Sigmoid colon (tissue), 4 donors: ENCODE results near the gene CUTC.

Experiments used
- EP300 ChIP-seq, 4 donors: sonication (generic); formaldehyde crosslinking; IDR thresholded peaks; one replicate each; pipeline ENCODE4 v1.6.1; 2017; ENCODE audit warnings: antibody characterized with exemption in 4 of 4
- POLR2A ChIP-seq, 2 donors: fragments of 450-650 bp; IDR thresholded peaks; one replicate each; pipeline ENCODE4 v1.6.1; 2016; ENCODE audit warnings: antibody characterized with exemption in 2 of 2, mild to moderate bottlenecking in 2 of 2, moderate library complexity in 2 of 2
- TF ChIP-seq, protein P1 (sequence below), 4 experiments: fragments of 450-650 bp in 3 of 4; fragments of 200-600 bp in 1 of 4; IDR thresholded peaks; one replicate each; pipeline ENCODE4 v1.5.1; 2016 to 2019; ENCODE audit warnings: antibody characterized with exemption in 4 of 4, mild to moderate bottlenecking in 3 of 4, moderate library complexity in 2 of 4

DNA sequence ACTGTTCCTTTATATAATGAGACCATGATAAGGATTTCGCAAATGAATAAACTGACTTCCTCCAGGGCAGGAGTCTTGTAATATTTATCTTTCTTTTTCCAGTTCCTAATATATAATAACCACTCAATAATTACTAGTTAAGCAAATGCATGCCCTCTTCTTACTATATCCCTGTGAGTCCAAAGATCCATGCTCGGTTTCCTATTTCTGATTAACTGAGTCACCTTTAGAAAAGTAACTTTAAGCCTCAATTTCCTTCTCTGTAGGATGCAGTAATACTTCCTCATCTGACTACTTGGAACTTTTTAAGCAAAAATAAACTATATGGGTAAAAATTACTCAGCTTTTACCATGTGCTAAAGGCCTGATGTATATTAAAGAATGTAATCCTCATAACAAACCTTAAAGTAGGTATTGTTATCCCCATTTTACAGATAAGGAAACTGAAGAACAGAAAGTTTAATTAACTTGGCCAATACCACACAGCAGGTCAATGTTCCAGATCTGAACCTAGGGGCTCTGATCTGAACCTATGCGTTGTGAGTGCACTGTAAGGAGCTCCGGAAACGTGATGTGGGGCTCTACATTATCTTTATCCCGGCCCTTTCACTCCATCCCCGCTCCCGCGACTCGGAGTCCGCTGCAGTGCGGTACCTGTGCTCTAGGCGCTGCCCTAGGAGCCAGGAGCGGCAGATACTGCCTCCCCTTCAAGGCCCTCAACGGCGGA lies 565 bp upstream of the CUTC start:
- TF ChIP-seq POLR2A (IDR thresholded peaks at IDR 0.05): no peak
- TF ChIP-seq, protein P1, sequence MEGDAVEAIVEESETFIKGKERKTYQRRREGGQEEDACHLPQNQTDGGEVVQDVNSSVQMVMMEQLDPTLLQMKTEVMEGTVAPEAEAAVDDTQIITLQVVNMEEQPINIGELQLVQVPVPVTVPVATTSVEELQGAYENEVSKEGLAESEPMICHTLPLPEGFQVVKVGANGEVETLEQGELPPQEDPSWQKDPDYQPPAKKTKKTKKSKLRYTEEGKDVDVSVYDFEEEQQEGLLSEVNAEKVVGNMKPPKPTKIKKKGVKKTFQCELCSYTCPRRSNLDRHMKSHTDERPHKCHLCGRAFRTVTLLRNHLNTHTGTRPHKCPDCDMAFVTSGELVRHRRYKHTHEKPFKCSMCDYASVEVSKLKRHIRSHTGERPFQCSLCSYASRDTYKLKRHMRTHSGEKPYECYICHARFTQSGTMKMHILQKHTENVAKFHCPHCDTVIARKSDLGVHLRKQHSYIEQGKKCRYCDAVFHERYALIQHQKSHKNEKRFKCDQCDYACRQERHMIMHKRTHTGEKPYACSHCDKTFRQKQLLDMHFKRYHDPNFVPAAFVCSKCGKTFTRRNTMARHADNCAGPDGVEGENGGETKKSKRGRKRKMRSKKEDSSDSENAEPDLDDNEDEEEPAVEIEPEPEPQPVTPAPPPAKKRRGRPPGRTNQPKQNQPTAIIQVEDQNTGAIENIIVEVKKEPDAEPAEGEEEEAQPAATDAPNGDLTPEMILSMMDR (IDR thresholded peaks at IDR 0.05): no peak
- no peak for TF ChIP-seq EP300 (IDR thresholded peaks at IDR 0.05)
